Measurements from ENCODE around the gene CYTIP. TPM values are rescaled to one million over a fixed set of nuclear protein-coding genes. Genes with fewer than 3 reads are reported as not detected.
"Not testable (repeated sequence)": the region's sequence is repeated elsewhere in the genome, so short reads cannot be mapped to it uniquely, and the experiment has no call there.

CYTIP gene
- total RNA-seq, 4 donors from 2014 or later: 2.6 to 14.1 (median 3.4) TPM

DNA sequence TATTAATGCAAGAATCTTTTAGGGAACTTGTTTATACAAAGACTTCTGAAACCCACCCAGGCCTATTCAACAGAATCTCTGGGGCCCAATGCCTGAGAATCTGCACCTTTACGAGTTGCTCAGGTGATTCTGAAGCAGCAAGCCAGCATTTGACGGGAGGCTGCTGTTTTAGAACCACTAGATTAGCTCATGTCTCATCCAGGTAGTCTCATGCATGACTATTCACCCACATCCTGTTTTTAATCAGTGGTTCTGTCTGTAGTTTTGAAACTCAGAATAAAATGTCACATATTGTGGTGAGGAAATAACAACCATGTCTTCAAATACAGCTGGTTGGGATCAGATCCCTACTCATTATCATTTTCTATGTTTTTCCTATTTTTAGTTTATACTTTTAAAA is 39.5 kb downstream of the CYTIP start:
- no peak for TF ChIP-seq POLR2AphosphoS5 (IDR thresholded peaks at IDR 0.05)
- TF ChIP-seq, protein P1, sequence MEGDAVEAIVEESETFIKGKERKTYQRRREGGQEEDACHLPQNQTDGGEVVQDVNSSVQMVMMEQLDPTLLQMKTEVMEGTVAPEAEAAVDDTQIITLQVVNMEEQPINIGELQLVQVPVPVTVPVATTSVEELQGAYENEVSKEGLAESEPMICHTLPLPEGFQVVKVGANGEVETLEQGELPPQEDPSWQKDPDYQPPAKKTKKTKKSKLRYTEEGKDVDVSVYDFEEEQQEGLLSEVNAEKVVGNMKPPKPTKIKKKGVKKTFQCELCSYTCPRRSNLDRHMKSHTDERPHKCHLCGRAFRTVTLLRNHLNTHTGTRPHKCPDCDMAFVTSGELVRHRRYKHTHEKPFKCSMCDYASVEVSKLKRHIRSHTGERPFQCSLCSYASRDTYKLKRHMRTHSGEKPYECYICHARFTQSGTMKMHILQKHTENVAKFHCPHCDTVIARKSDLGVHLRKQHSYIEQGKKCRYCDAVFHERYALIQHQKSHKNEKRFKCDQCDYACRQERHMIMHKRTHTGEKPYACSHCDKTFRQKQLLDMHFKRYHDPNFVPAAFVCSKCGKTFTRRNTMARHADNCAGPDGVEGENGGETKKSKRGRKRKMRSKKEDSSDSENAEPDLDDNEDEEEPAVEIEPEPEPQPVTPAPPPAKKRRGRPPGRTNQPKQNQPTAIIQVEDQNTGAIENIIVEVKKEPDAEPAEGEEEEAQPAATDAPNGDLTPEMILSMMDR (IDR thresholded peaks at IDR 0.05): no peak
- no peak for TF ChIP-seq EP300 (IDR thresholded peaks at IDR 0.05)
- no peak for TF ChIP-seq POLR2A (IDR thresholded peaks at IDR 0.05; ENCODE audit: low read depth)
- Histone ChIP-seq H3K4me3 (no peak overlapping the region), H3K4me1 (no peaks in the 10 kb centered on the region), H3K27me3 (no peaks in the 10 kb centered on the region), H3K27ac (replicated peaks in 1 of 4) (no peak overlapping the region), H3K36me3 (no peaks in the 10 kb centered on the region), H3K9me3 (no peaks in the 10 kb centered on the region)
- no peak for DNase-seq (ENCODE audit: extremely low spot score)
- 71% methylated on average over 2 of the region's 2 CpGs for WGBS
- intact Hi-C loops (cut with DNase I): no loop called here

DNA sequence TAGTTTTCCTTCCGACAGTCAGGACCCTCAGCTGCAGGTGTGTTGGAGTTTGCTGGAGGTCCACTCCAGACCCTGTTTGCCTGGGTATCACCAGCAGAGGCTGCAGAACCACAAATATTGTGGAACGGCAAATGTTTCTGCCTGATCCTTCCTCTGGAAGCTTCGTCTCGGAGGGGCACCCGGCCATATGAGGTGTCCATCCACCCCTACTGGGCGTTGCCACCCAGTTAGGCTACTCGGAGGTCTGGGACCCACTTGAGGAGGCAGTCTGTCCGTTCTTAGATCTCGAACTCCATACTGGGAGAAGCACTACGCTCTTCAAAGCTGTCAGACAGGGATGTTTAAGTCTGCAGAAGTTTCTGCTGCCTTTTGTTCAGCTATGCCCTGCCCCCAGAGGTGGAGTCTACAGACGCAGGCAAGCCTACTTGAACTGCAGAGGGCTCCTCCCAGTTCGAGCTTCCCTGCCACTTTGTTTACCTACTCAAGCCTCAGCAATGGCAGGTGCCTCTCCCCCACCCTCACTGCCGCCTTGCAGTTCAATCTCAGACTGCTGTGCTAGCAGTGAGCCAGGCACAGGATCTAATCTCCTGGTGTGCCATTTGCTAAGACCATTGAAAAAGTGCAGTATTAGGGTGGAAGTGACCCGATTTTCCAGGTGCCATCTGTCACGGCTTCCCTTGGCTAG is 40.9 kb downstream of the CYTIP start:
- H3K9me3 ChIP-seq; H3K27me3 ChIP-seq; H3K4me3 ChIP-seq; intact Hi-C loops (cut with DNase I); H3K36me3 ChIP-seq; H3K4me1 ChIP-seq; H3K27ac ChIP-seq (replicated peaks in 1 of 4); DNase-seq (ENCODE audit: extremely low spot score): not testable (repeated sequence)
- WGBS: 82% methylated on average over 13 of the region's 15 CpGs

DNA sequence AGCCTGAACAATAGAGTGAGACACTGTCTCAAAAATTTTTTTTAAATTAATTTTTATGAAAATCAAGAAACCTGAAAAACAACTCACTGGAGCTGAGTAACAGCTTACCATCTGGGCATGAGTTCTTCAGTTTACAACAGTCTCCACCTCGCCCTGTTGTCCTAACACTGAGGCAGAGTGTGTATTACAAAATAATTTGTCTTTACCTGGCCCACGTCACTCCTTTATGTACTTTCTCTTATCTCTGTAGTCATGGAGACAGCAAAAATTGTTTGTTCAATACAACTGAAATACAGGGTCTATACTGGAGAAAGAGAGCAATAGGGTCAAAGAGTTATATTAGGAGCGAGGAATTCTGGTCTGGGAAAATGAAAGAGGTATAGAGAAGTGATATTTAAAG is 48.1 kb downstream of the CYTIP start:
- Histone ChIP-seq H3K36me3 (no peaks in the 10 kb centered on the region), H3K4me3 (no peak overlapping the region), H3K4me1 (no peaks in the 10 kb centered on the region), H3K27ac (replicated peaks in 1 of 4) (no peak overlapping the region), H3K9me3 (no peaks in the 10 kb centered on the region), H3K27me3 (no peaks in the 10 kb centered on the region)
- 79% methylated on average over 3 of the region's 3 CpGs for WGBS
- intact Hi-C loops (cut with DNase I): no loop called here
- DNase-seq (ENCODE audit: extremely low spot score): no peak
- TF ChIP-seq EP300 (IDR thresholded peaks at IDR 0.05) (no peak), POLR2A (IDR thresholded peaks at IDR 0.05; ENCODE audit: low read depth) (no peak), POLR2AphosphoS5 (IDR thresholded peaks at IDR 0.05) (no peak)

DNA sequence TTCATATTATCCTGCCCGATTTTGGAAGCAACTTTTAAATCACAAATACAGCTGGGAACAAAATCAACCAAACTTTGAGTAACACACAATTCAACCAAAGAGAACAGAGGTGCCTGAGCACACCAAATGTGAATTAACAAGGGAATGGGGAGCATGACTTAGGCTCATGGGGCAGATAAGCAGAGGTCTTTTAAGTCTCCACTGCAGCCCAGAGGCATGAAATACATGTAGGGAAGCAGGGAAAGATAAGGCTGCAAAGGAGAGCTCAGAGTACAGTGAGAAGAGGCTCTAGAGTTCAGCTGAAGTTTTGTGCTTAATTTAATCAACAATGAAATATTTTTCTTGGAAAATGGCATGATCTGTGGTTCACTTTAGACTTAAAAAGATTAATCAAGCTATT is 49.0 kb downstream of the CYTIP start:
- no peak overlapping the region for H3K4me3 ChIP-seq
- no peaks in the 10 kb centered on the region for H3K9me3 ChIP-seq
- no peak overlapping the region for H3K27ac ChIP-seq (replicated peaks in 1 of 4)
- no peaks in the 10 kb centered on the region for H3K27me3 ChIP-seq
- DNase-seq (ENCODE audit: extremely low spot score): no peak
- no peak for TF ChIP-seq POLR2A (IDR thresholded peaks at IDR 0.05; ENCODE audit: low read depth)
- TF ChIP-seq EP300 (IDR thresholded peaks at IDR 0.05): no peak
- TF ChIP-seq POLR2AphosphoS5 (IDR thresholded peaks at IDR 0.05): no peak
- TF ChIP-seq, protein P1 (IDR thresholded peaks at IDR 0.05): no peak
- intact Hi-C loops (cut with DNase I): no loop called here
- no peaks in the 10 kb centered on the region for H3K36me3 ChIP-seq
- WGBS: 70% methylated on average over 1 of the region's 1 CpG
- no peaks in the 10 kb centered on the region for H3K4me1 ChIP-seq

DNA sequence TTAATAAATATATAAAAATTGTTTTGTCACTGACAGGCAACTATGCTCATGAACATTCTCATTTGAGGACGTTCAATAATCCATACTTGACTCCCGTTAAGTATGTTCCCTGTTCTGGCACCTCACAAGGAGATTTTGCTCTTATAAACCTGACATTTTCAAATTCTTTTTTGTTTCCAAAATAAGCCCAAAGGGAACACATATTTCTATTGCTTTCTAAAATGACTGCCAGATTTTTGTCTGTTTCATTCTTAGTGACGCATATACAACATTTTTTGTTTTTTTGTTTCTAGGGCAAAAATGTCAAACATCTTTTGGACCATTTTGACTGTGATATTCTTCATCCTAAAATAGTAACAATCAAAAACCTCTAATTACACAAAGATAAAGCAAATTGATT is 50.5 kb downstream of the CYTIP start:
- WGBS: 68% methylated on average over 3 of the region's 3 CpGs

More for the DNA sequence above, 50.5 kb downstream of the CYTIP start:
- Histone ChIP-seq H3K36me3 (no peaks in the 10 kb centered on the region), H3K4me1 (no peaks in the 10 kb centered on the region), H3K4me3 (no peak overlapping the region), H3K9me3 (no peaks in the 10 kb centered on the region), H3K27ac (replicated peaks in 1 of 4) (no peak overlapping the region), H3K27me3 (no peaks in the 10 kb centered on the region)
- intact Hi-C loops (cut with DNase I): no loop called here
- no peak for TF ChIP-seq POLR2AphosphoS5 (IDR thresholded peaks at IDR 0.05)
- TF ChIP-seq, protein P1 (IDR thresholded peaks at IDR 0.05): no peak
- no peak for TF ChIP-seq EP300 (IDR thresholded peaks at IDR 0.05)
- no peak for TF ChIP-seq POLR2A (IDR thresholded peaks at IDR 0.05; ENCODE audit: low read depth)
- DNase-seq (ENCODE audit: extremely low spot score): no peak
